MM.1S (cell line): ENCODE measurements around the gene RGS8.

Source experiments
- DNase-seq: peaks from one replicate; pipeline ENCODE4 v3.0.0-alpha.2; 2015
- H2AFZ ChIP-seq: fragments of 300-600 bp; sonication (generic); 2 replicates; pipeline ENCODE4 v1.6.0; 2016; ENCODE audit warnings: antibody characterized with exemption, low read length
- H3F3A ChIP-seq: fragments of 300-600 bp; sonication (generic); 2 replicates; pipeline ENCODE4 v1.6.1; 2016; ENCODE audit warnings: mild to moderate bottlenecking, antibody characterized with exemption, low read length, moderate library complexity, mixed read lengths; ENCODE audit not compliant: insufficient read depth
- H3K27ac ChIP-seq: fragments of 300-600 bp; sonication (generic); 2 replicates; pipeline ENCODE4 v1.5.1; 2016; ENCODE audit warnings: mild to moderate bottlenecking, low read length
- H3K27me3 ChIP-seq: fragments of 300-600 bp; sonication (generic); replicated peaks from 2 replicates; pipeline ENCODE4 v1.6.0; 2016; ENCODE audit warnings: low read length; ENCODE audit not compliant: insufficient read depth
- H3K36me3 ChIP-seq: fragments of 300-600 bp; sonication (generic); replicated peaks from 2 replicates; pipeline ENCODE4 v1.6.1; 2016; ENCODE audit warnings: mild to moderate bottlenecking, low read length, mixed read lengths; ENCODE audit not compliant: insufficient read depth
- H3K4me1 ChIP-seq: fragments of 300-600 bp; sonication (generic); 2 replicates; pipeline ENCODE4 v1.6.1; 2016; ENCODE audit warnings: low read length, mixed read lengths
- H3K4me2 ChIP-seq: fragments of 300-600 bp; sonication (generic); 2 replicates; pipeline ENCODE4 v1.6.0; 2016; ENCODE audit warnings: low read depth, low read length
- H3K4me3 ChIP-seq: fragments of 300-600 bp; sonication (generic); 2 replicates; pipeline ENCODE4 v1.5.1; 2016; ENCODE audit warnings: low read length, mixed read lengths
- H3K79me2 ChIP-seq: fragments of 300-600 bp; sonication (generic); 2 replicates; pipeline ENCODE4 v1.6.1; 2016; ENCODE audit warnings: mixed run types, low read length, mixed read lengths
- H3K9ac ChIP-seq: fragments of 300-600 bp; sonication (generic); 2 replicates; pipeline ENCODE4 v1.6.1; 2016; ENCODE audit warnings: low read length, mixed read lengths
- H3K9me2 ChIP-seq: fragments of 300-600 bp; sonication (generic); replicated peaks from 2 replicates; pipeline ENCODE4 v1.6.1; 2016; ENCODE audit warnings: mild to moderate bottlenecking, low read length, mixed read lengths; ENCODE audit not compliant: insufficient read depth
- H3K9me3 ChIP-seq: fragments of 300-600 bp; sonication (generic); replicated peaks from 2 replicates; pipeline ENCODE4 v1.6.1; 2016; ENCODE audit warnings: mild to moderate bottlenecking, low read length, mixed read lengths; ENCODE audit not compliant: insufficient read depth
- H4K20me1 ChIP-seq: fragments of 300-600 bp; sonication (generic); 2 replicates; pipeline ENCODE4 v1.6.1; 2016; ENCODE audit warnings: mild to moderate bottlenecking, low read length, moderate library complexity, mixed read lengths; ENCODE audit not compliant: insufficient read depth
- EZH2 ChIP-seq: fragments of 300-600 bp; sonication (generic); optimal IDR thresholded peaks from 2 replicates; pipeline ENCODE3; 2017; ENCODE audit warnings: low read depth, mild to moderate bottlenecking, antibody characterized with exemption, low read length, mixed read lengths
- EZH2phosphoT487 ChIP-seq: fragments of 300-600 bp; sonication (generic); IDR thresholded peaks from 2 replicates; pipeline ENCODE4 v1.6.1; 2018; ENCODE audit warnings: antibody characterized with exemption, low read length
- TF ChIP-seq, protein P1 (sequence below): fragments of 300-600 bp; sonication (generic); IDR thresholded peaks from 2 replicates; pipeline ENCODE4 v1.5.1; 2016; ENCODE audit warnings: antibody characterized with exemption, low read length, mixed read lengths

The RGS8 gene

DNA sequence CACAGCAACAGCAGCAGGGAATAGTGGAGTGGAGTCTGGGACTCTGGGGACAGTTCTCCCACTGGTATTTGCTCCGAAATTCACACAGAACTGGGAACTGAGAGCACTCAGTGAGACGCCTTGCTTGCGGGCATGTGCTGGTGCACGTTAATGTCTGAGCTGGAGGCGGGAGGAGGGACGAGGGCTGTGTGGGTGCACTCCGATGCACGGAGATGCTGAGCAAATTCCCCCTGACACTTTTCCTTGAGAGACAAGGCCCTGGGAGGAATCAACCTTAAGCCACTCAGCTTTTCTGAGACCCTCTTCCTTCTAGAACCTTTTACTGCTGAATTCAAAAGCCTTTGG is 2.8 kb downstream of the RGS8 start:
- no peak overlapping the region for H2AFZ ChIP-seq
- no peak overlapping the region for H3K4me2 ChIP-seq
- peaks cover 16% of the 10 kb centered on the region for H3K4me1 ChIP-seq
- no peaks in the 10 kb centered on the region for H3K79me2 ChIP-seq
- no peak for DNase-seq
- H3K36me3 ChIP-seq = no peaks in the 10 kb centered on the region
- H3K9me2 ChIP-seq = no peaks in the 10 kb centered on the region
- no peaks in the 10 kb centered on the region for H3K9me3 ChIP-seq
- no peak overlapping the region for H3K4me3 ChIP-seq
- H3K27ac ChIP-seq = no peak overlapping the region
- no peak overlapping the region for H3K9ac ChIP-seq
- no peaks in the 10 kb centered on the region for H4K20me1 ChIP-seq
- TF ChIP-seq, protein P1, sequence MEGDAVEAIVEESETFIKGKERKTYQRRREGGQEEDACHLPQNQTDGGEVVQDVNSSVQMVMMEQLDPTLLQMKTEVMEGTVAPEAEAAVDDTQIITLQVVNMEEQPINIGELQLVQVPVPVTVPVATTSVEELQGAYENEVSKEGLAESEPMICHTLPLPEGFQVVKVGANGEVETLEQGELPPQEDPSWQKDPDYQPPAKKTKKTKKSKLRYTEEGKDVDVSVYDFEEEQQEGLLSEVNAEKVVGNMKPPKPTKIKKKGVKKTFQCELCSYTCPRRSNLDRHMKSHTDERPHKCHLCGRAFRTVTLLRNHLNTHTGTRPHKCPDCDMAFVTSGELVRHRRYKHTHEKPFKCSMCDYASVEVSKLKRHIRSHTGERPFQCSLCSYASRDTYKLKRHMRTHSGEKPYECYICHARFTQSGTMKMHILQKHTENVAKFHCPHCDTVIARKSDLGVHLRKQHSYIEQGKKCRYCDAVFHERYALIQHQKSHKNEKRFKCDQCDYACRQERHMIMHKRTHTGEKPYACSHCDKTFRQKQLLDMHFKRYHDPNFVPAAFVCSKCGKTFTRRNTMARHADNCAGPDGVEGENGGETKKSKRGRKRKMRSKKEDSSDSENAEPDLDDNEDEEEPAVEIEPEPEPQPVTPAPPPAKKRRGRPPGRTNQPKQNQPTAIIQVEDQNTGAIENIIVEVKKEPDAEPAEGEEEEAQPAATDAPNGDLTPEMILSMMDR = no peak
- TF ChIP-seq EZH2 (no peak), EZH2phosphoT487 (no peak)
- H3F3A ChIP-seq = peaks cover 16% of the 10 kb centered on the region
- peaks cover 21% of the 10 kb centered on the region for H3K27me3 ChIP-seq

DNA sequence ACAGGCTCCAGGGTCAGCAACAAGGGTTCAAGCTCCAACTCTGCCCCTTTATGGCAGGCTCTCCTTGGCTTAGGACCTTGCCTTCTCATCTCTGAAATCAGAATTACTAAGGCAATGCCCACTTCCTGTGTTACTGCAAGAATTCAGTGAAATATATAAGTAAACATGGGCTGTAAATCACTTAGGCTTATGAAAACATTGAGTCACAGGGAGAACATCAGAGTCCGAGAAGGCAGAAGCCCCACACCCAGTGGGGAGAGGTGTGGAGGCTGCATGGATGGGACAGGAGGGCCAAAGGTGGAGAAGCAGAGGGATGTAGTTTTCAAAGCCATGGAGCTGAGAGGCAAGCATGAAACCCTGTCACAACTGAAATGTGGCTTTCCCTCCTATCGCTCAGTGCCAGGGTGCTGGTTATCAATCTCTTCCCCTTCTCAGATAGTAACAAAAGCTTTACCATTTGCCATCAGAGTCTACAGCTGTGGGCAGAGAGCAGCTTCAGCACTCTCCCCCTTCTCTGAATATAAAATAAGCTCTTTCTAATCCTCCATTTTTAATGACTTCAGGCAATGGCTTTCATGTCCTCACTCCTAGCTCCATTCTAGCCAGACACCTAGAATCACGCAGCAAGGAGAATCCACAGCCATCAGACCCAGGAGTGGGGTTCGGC is 3.4 kb downstream of the RGS8 start:
- no peaks in the 10 kb centered on the region for H3K9me3 ChIP-seq
- H3K4me2 ChIP-seq = no peak overlapping the region
- peaks cover 17% of the 10 kb centered on the region for H3K4me1 ChIP-seq
- DNase-seq = no peak
- no peaks in the 10 kb centered on the region for H3K79me2 ChIP-seq
- H3F3A ChIP-seq = peaks cover 16% of the 10 kb centered on the region
- no peak overlapping the region for H3K27ac ChIP-seq
- no peak overlapping the region for H2AFZ ChIP-seq
- no peak overlapping the region for H3K9ac ChIP-seq
- H3K27me3 ChIP-seq = peaks cover 26% of the 10 kb centered on the region
- TF ChIP-seq EZH2phosphoT487 = no peak
- TF ChIP-seq EZH2 = no peak
- TF ChIP-seq, protein P1 = no peak
- no peaks in the 10 kb centered on the region for H3K36me3 ChIP-seq
- no peaks in the 10 kb centered on the region for H4K20me1 ChIP-seq
- no peak overlapping the region for H3K4me3 ChIP-seq
- H3K9me2 ChIP-seq = no peaks in the 10 kb centered on the region

DNA sequence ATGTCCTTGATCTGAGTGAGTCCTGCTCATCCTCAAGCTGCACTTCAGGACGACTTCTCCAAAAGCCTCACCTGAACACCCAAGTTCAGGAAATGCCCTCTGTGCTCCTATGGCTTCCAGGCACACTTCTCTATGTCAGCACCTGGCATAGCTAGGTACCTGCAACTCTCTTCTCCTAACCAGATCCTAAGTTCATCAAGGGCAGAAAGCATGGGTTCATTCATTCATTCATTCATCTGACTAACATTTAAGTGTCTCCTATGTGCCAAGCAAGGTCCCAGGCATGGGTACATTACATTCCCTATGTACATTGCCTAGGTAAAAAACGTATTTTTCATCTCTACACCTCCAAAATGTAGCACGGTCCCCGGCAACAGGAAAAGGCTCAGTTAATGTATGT is 4.0 kb downstream of the RGS8 start:
- Histone ChIP-seq H3F3A (peaks cover 16% of the 10 kb centered on the region), H3K9me3 (no peaks in the 10 kb centered on the region), H3K9me2 (no peaks in the 10 kb centered on the region), H3K4me3 (no peak overlapping the region), H3K9ac (no peak overlapping the region), H3K4me2 (no peak overlapping the region), H3K36me3 (no peaks in the 10 kb centered on the region), H4K20me1 (no peaks in the 10 kb centered on the region), H3K79me2 (no peaks in the 10 kb centered on the region), H2AFZ (no peak overlapping the region), H3K4me1 (peaks cover 17% of the 10 kb centered on the region), H3K27ac (no peak overlapping the region), H3K27me3 (peaks cover 32% of the 10 kb centered on the region)
- TF ChIP-seq EZH2 (no peak), EZH2phosphoT487 (no peak)
- TF ChIP-seq, protein P1 = no peak
- DNase-seq = no peak
